ENCODE data around the gene SPPL2B.
A peak's percentile ranks its signal among the peaks of the same experiment; 100 is the strongest.
"Not testable (repeated sequence)": the region's sequence is repeated elsewhere in the genome, so short reads cannot be mapped to it uniquely, and the experiment has no call there.

The SPPL2B gene

GRCh38 chr19:2328401-2329148, at the start of gene SPPL2B, which contains the start of gene LSM7:
TSS of gene SPPL2B (plus strand) at chr19:2328684. CDS start at chr19:2328710, 26 bp downstream.
TSS of gene LSM7 (minus strand) at chr19:2328586. CDS start at chr19:2328566, 20 bp downstream.
- peak; percentile 46 for DNase-seq (ENCODE audit: low read depth)
- TF ChIP-seq CTCF (IDR thresholded peaks at IDR 0.05; ENCODE audit: control insufficient read depth, extremely low read depth, insufficient read depth) = no peak
- H3K4me3 ChIP-seq (ENCODE audit: low read depth, low read length) = peak within 1 kb of the TSS; percentile 95

DNA sequence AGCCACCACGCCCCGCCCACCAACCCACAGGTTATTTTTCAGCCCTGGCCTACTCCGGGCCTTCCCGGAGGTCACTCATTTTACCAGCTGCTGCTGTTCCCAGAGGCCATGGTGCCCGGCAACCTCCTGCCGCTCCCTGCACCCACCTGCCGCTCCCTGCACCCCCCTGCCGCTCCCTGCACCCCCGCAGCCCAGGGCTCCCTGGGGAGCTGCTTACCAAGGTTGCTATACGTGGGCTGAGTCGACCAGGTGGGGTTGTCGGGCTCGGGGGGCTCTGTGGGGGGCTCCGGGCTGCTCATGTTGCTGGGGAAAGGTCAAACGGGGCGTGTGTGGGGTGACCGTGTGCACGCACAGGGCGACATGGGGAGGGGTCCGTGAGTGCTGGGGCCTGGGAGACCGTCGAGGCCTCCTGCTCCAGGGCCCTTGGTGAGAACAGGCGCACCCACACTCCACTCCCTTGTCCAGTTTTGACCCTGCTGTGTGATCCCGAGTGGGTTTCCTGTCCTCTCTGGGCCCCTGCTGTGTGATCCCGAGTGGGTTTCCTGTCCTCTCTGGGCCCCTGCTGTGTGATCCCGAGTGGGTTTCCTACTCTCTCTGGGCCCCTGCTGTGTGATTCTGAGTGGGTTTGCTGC, 47.7 kb upstream of the SPPL2B start:
- DNase-seq (ENCODE audit: low read depth) = no peak
- TF ChIP-seq CTCF (IDR thresholded peaks at IDR 0.05; ENCODE audit: control insufficient read depth, extremely low read depth, insufficient read depth) = no peak
- no peak overlapping the region for H3K4me3 ChIP-seq (ENCODE audit: low read depth, low read length)

DNA sequence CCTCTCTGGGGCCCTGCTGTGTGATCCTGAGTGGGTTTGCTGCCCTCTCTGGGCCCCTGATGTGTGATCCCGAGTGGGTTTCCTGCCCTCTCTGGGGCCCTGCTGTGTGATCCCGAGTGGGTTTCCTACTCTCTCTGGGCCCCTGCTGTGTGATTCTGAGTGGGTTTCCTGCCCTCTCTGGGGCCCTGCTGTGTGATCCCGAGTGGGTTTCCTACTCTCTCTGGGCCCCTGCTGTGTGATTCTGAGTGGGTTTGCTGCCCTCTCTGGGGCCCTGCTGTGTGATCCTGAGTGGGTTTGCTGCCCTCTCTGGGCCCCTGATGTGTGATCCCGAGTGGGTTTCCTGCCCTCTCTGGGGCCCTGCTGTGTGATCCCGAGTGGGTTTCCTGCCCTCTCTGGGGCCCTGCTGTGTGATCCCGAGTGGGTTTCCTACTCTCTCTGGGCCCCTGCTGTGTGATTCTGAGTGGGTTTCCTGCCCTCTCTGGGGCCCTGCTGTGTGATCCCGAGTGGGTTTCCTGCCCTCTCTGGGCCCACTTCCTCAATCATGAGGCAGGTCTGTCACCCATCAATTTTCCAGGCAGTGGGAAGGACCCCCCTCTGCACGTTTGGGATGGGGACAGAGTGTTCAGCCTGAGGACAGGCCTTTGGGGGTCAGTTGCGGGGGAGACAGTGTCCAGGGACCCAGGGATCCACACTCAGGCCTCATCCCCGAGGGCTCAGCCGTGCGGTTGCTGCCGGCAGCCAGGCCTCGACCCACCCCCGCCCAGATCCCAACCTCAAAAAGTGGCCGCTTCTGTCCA, 47.0 kb upstream of the SPPL2B start:
- H3K4me3 ChIP-seq (ENCODE audit: low read depth, low read length); DNase-seq (ENCODE audit: low read depth): not testable (repeated sequence)

GRCh38 chr19:2282062-2282861, 46.2 kb upstream of the SPPL2B start, which contains the start of gene PEAK3:
TSS of gene PEAK3 (minus strand) at chr19:2282175. CDS start at chr19:2280931, 1,244 bp downstream.
- no peak for DNase-seq (ENCODE audit: low read depth)
- TF ChIP-seq CTCF (IDR thresholded peaks at IDR 0.05; ENCODE audit: control insufficient read depth, extremely low read depth, insufficient read depth) = no peak
- H3K4me3 ChIP-seq (ENCODE audit: low read depth, low read length) = no peak within 1 kb of the TSS

GRCh38 chr19:2282862-2283237, 45.6 kb upstream of the SPPL2B start:
- no peak for DNase-seq (ENCODE audit: low read depth)
- H3K4me3 ChIP-seq (ENCODE audit: low read depth, low read length) = no peak overlapping the region
- no peak for TF ChIP-seq CTCF (IDR thresholded peaks at IDR 0.05; ENCODE audit: control insufficient read depth, extremely low read depth, insufficient read depth)

DNA sequence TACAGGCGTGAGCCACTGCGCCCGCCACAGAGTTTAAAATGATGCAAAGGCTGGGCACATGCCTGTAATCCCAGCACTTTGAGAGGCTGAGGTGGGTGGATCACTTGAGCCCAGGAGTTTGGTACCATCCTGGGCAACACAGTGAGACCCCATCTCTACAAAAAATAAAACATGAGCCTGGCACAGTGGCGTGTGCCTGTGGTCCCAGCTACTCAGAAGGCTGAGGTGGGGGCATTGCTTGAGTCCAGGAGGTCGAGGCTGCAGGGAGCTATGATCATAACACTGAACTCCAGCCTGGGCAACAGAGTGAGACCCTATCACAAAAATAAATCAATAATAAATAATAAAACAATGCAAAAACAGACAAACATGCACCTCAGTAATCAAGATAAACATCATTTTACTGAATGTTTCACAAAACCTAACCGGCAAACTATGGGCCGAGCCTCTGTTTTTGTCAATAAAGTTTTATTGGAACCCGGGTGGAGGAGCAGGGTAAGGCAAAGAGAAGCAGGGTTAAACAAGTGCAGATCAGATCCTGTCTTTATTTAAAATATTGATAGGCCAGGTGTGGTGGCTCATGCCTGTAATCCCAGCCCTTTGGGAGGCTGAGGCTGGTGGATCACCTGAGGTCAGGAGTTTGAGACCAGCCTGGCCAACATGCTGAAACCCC, 44.5 kb upstream of the SPPL2B start:
- no peak for TF ChIP-seq CTCF (IDR thresholded peaks at IDR 0.05; ENCODE audit: control insufficient read depth, extremely low read depth, insufficient read depth)
- no peak overlapping the region for H3K4me3 ChIP-seq (ENCODE audit: low read depth, low read length)
- DNase-seq (ENCODE audit: low read depth) = no peak

Data from LNCaP clone FGC (cell line).